OCI-LY1 (cell line): ENCODE measurements around the gene ELMO1.

Experiments
- H2AFZ ChIP-seq: fragments of 200-600 bp; sonication (generic), shearing (Covaris generic); 2 replicates; pipeline ENCODE4 v1.6.0; 2014; ENCODE audit warnings: antibody characterized with exemption, mild to moderate bottlenecking, low read length
- H3F3A ChIP-seq: fragments of 200-600 bp; sonication (generic), shearing (Covaris generic); 2 replicates; pipeline ENCODE4 v1.6.0; 2014; ENCODE audit warnings: mild to moderate bottlenecking, antibody characterized with exemption, low read length, moderate library complexity; ENCODE audit not compliant: insufficient read depth
- H3K27ac ChIP-seq: fragments of 200-600 bp; sonication (generic); 2 replicates; pipeline ENCODE4 v1.5.1; 2014; ENCODE audit warnings: low read length, mixed run types, mild to moderate bottlenecking, low read depth; ENCODE audit not compliant: poor library complexity, severe bottlenecking
- H3K27me3 ChIP-seq: fragments of 200-600 bp; sonication (generic); 2 replicates; pipeline ENCODE4 v1.6.0; 2014; ENCODE audit warnings: antibody characterized with exemption, mild to moderate bottlenecking, low read length, moderate library complexity; ENCODE audit not compliant: insufficient read depth
- H3K36me3 ChIP-seq: fragments of 200-600 bp; sonication (generic); 2 replicates; pipeline ENCODE4 v1.6.1; 2014; ENCODE audit warnings: mild to moderate bottlenecking, antibody characterized with exemption, low read length, moderate library complexity, mixed read lengths; ENCODE audit not compliant: insufficient read depth
- H3K4me1 ChIP-seq: fragments of 200-600 bp; sonication (generic); 2 replicates; pipeline ENCODE4 v1.5.1; 2014; ENCODE audit warnings: mild to moderate bottlenecking, low read length, moderate library complexity; ENCODE audit not compliant: insufficient read depth, severe bottlenecking
- H3K4me2 ChIP-seq: fragments of 200-600 bp; sonication (generic), shearing (Covaris generic); 2 replicates; pipeline ENCODE4 v1.6.1; 2014; ENCODE audit warnings: low read length
- H3K4me3 ChIP-seq: fragments of 200-600 bp; sonication (generic); 2 replicates; pipeline ENCODE4 v1.5.1; 2014; ENCODE audit warnings: low read length, low read depth, mild to moderate bottlenecking, mixed read lengths; ENCODE audit not compliant: poor library complexity, severe bottlenecking
- H3K79me2 ChIP-seq: fragments of 200-600 bp; shearing (Covaris generic); 2 replicates; pipeline ENCODE4 v1.6.1; 2016; ENCODE audit warnings: mixed run types, low read length, mixed read lengths; ENCODE audit not compliant: insufficient read depth
- H3K9ac ChIP-seq: fragments of 200-600 bp; sonication (generic), shearing (Covaris generic); 2 replicates; pipeline ENCODE4 v1.6.1; 2014; ENCODE audit warnings: mild to moderate bottlenecking, low read length, mixed read lengths
- H3K9me2 ChIP-seq: fragments of 200-600 bp; sonication (generic), shearing (Covaris generic); 2 replicates; pipeline ENCODE4 v1.6.1; 2014; ENCODE audit warnings: low read depth, mild to moderate bottlenecking, low read length, mixed read lengths
- H3K9me3 ChIP-seq: fragments of 200-600 bp; shearing (Covaris generic); 2 replicates; pipeline ENCODE4 v1.6.1; 2014; ENCODE audit warnings: low read length, mixed read lengths
- H4K20me1 ChIP-seq: fragments of 200-600 bp; sonication (generic), shearing (Covaris generic); 2 replicates; pipeline ENCODE4 v1.6.0; 2016; ENCODE audit warnings: mild to moderate bottlenecking, low read length; ENCODE audit not compliant: insufficient read depth
- EZH2 ChIP-seq: fragments of 200-600 bp; sonication (generic), shearing (Covaris generic); IDR thresholded peaks from 2 replicates; pipeline ENCODE4 v1.8.0; 2017; ENCODE audit warnings: borderline replicate concordance, mixed run types, mild to moderate bottlenecking, antibody characterized with exemption, low read length, moderate library complexity, mixed read lengths
- TF ChIP-seq, protein P1 (sequence below): fragments of 200-600 bp; sonication (generic), shearing (Covaris generic); IDR thresholded peaks from 2 replicates; pipeline ENCODE4 v1.5.1; 2017; ENCODE audit warnings: mild to moderate bottlenecking, antibody characterized with exemption, low read length, moderate library complexity, mixed read lengths

The ELMO1 gene

GRCh38 chr7:37449621-37450020 lies 957 bp upstream of the ELMO1 start:
- Histone ChIP-seq H3F3A (no peaks in the 10 kb centered on the region), H2AFZ (no peak overlapping the region), H3K36me3 (no peaks in the 10 kb centered on the region), H3K4me3 (peak overlapping the region; percentile 67), H4K20me1 (no peaks in the 10 kb centered on the region), H3K27me3 (peaks cover 9% of the 10 kb centered on the region; the same call in 1 of the 2 replicates), H3K4me1 (peaks cover 10% of the 10 kb centered on the region), H3K79me2 (no peaks in the 10 kb centered on the region), H3K4me2 (peak overlapping the region; percentile 82), H3K27ac (no peak overlapping the region), H3K9me3 (no peaks in the 10 kb centered on the region), H3K9me2 (no peaks in the 10 kb centered on the region), H3K9ac (no peak overlapping the region)
- TF ChIP-seq EZH2, result no peak
- TF ChIP-seq, protein P1, sequence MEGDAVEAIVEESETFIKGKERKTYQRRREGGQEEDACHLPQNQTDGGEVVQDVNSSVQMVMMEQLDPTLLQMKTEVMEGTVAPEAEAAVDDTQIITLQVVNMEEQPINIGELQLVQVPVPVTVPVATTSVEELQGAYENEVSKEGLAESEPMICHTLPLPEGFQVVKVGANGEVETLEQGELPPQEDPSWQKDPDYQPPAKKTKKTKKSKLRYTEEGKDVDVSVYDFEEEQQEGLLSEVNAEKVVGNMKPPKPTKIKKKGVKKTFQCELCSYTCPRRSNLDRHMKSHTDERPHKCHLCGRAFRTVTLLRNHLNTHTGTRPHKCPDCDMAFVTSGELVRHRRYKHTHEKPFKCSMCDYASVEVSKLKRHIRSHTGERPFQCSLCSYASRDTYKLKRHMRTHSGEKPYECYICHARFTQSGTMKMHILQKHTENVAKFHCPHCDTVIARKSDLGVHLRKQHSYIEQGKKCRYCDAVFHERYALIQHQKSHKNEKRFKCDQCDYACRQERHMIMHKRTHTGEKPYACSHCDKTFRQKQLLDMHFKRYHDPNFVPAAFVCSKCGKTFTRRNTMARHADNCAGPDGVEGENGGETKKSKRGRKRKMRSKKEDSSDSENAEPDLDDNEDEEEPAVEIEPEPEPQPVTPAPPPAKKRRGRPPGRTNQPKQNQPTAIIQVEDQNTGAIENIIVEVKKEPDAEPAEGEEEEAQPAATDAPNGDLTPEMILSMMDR, result no peak

GRCh38 chr7:37448011-37448635 lies 541 bp downstream of the ELMO1 start:
- H4K20me1 ChIP-seq, result no peaks in the 10 kb centered on the region
- peaks cover 9% of the 10 kb centered on the region; the same call in 1 of the 2 replicates for H3K27me3 ChIP-seq
- no peaks in the 10 kb centered on the region for H3K9me3 ChIP-seq
- H3K4me1 ChIP-seq, result peaks cover 10% of the 10 kb centered on the region
- no peaks in the 10 kb centered on the region for H3K79me2 ChIP-seq
- H3K4me2 ChIP-seq, result peak overlapping the region; percentile 82
- no peak for TF ChIP-seq EZH2
- TF ChIP-seq, protein P1, result no peak
- H3F3A ChIP-seq, result no peaks in the 10 kb centered on the region
- H3K36me3 ChIP-seq, result no peaks in the 10 kb centered on the region
- H3K27ac ChIP-seq, result no peak overlapping the region
- no peak overlapping the region for H2AFZ ChIP-seq
- peak overlapping the region; percentile 49; the same call in 1 of the 2 replicates for H3K9ac ChIP-seq
- peak overlapping the region; percentile 67 for H3K4me3 ChIP-seq
- no peaks in the 10 kb centered on the region for H3K9me2 ChIP-seq

DNA sequence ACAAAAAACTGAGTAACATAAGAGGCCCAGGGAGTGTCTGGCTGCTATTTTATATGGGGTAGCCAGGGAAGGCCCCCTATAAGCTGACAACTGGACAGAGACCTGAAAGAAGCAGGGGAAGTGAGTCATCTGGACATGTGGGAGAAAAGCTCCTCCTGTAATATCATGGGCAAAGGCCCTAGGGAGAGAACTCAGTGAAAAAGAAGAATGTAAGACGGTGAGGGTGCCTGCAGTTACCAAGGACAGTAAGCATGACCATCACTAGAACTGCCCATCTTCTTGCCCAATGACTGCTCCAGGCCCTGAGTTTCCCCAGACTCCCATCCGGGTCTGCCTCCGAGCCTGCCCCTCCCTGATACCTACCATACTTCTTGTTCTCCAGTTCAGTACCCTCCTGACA lies 2.3 kb downstream of the ELMO1 start:
- Histone ChIP-seq H3F3A (no peaks in the 10 kb centered on the region), H3K79me2 (no peaks in the 10 kb centered on the region), H2AFZ (no peak overlapping the region), H3K27me3 (peaks cover 11% of the 10 kb centered on the region), H3K9me3 (no peaks in the 10 kb centered on the region), H3K4me1 (peaks cover 10% of the 10 kb centered on the region), H3K27ac (no peak overlapping the region), H3K9ac (no peak overlapping the region), H3K4me3 (no peak overlapping the region), H3K36me3 (no peaks in the 10 kb centered on the region), H4K20me1 (no peaks in the 10 kb centered on the region), H3K9me2 (no peaks in the 10 kb centered on the region), H3K4me2 (no peak overlapping the region)
- TF ChIP-seq, protein P1, result no peak
- TF ChIP-seq EZH2, result no peak
